Suprapubic skin (tissue), 3 donors: ENCODE measurements around the gene CHD9.

ENCODE experiments used
- CTCF ChIP-seq, 2 donors: fragments of 200-600 bp in 1 of 2; fragments of 450-650 bp in 1 of 2; sonication (generic) in 1 of 2; IDR thresholded peaks; one replicate each; pipeline ENCODE4 v1.5.1; 2016 to 2019; ENCODE audit warnings: antibody characterized with exemption in 2 of 2, mild to moderate bottlenecking in 1 of 2, moderate library complexity in 1 of 2
- POLR2A ChIP-seq, 2 donors: fragments of 450-650 bp; IDR thresholded peaks; one replicate each; pipeline ENCODE4 v1.6.1; 2017; ENCODE audit warnings: antibody characterized with exemption in 2 of 2, mild to moderate bottlenecking in 2 of 2, moderate library complexity in 2 of 2

- TF ChIP-seq CTCF (IDR thresholded peaks at IDR 0.05) (no peak), POLR2A (IDR thresholded peaks at IDR 0.05) (no peak)
These were observed 207.9 kb downstream of the CHD9 start for GRCh38 chr16:53262645-53263044.
